Neural progenitor cell (in vitro differentiated cells): ENCODE data around the gene GRB2. TPM values are rescaled to one million over a fixed set of nuclear protein-coding genes. Genes with fewer than 3 reads are reported as not detected.

Experiments used
- DNase-seq: peaks from one replicate; pipeline ENCODE4 v3.0.0-alpha.2; 2016; ENCODE audit warnings: low spot score
- H2AFZ ChIP-seq: fragments of 200-600 bp; sonication (generic); replicated peaks from 2 replicates; pipeline ENCODE4 v1.6.1; 2016; ENCODE audit warnings: antibody characterized with exemption
- H3F3A ChIP-seq: fragments of 200-600 bp; sonication (generic); 2 replicates; pipeline ENCODE4 v1.6.1; 2016; ENCODE audit warnings: antibody characterized with exemption, low read depth
- H3K27ac ChIP-seq: fragments of 200-600 bp; sonication (generic); 2 replicates; pipeline ENCODE4 v1.5.1; 2016; ENCODE audit warnings: mild to moderate bottlenecking
- H3K27me3 ChIP-seq: fragments of 200-600 bp; sonication (generic); 2 replicates; pipeline ENCODE4 v1.6.1; 2016; ENCODE audit warnings: mild to moderate bottlenecking, moderate library complexity
- H3K36me3 ChIP-seq: fragments of 200-600 bp; sonication (generic); 2 replicates; pipeline ENCODE4 v1.5.1; 2016
- H3K4me1 ChIP-seq: fragments of 200-600 bp; sonication (generic); 2 replicates; pipeline ENCODE4 v1.6.1; 2016; ENCODE audit warnings: mixed run types
- H3K4me2 ChIP-seq: fragments of 200-600 bp; sonication (generic); 2 replicates; pipeline ENCODE4 v1.6.1; 2016
- H3K4me3 ChIP-seq: fragments of 200-600 bp; sonication (generic); 2 replicates; pipeline ENCODE4 v1.5.1; 2016
- H3K79me2 ChIP-seq: fragments of 200-600 bp; sonication (generic); 2 replicates; pipeline ENCODE4 v1.6.1; 2016; ENCODE audit warnings: low read depth
- H3K9ac ChIP-seq: fragments of 200-600 bp; sonication (generic); 2 replicates; pipeline ENCODE4 v1.6.1; 2016
- H3K9me3 ChIP-seq: fragments of 200-600 bp; sonication (generic); 2 replicates; pipeline ENCODE4 v1.5.1; 2016; ENCODE audit warnings: low read depth
- H4K20me1 ChIP-seq: fragments of 200-600 bp; sonication (generic); 2 replicates; pipeline ENCODE4 v1.6.1; 2016; ENCODE audit warnings: low read depth
- H3K27ac Mint-ChIP-seq: 3 replicates; pipeline ENCODE4 v1.8.0; 2021; ENCODE audit warnings: mixed read lengths
- H3K27me3 Mint-ChIP-seq: 2 replicates; pipeline ENCODE4 v1.8.0; 2022; ENCODE audit warnings: low read depth, mild to moderate bottlenecking, inconsistent platforms, moderate library complexity, mixed read lengths; ENCODE audit not compliant: insufficient read depth
- H3K36me3 Mint-ChIP-seq: 3 replicates; pipeline ENCODE4 v1.8.0; 2021; ENCODE audit warnings: mixed read lengths
- H3K4me1 Mint-ChIP-seq: 3 replicates; pipeline ENCODE4 v1.8.0; 2021; ENCODE audit warnings: mixed read lengths
- H3K4me3 Mint-ChIP-seq: 3 replicates; pipeline ENCODE4 v1.8.0; 2021; ENCODE audit warnings: mild to moderate bottlenecking, moderate library complexity, mixed read lengths
- H3K9me3 Mint-ChIP-seq: 3 replicates; pipeline ENCODE4 v1.8.0; 2020; ENCODE audit warnings: mixed read lengths
- EZH2 ChIP-seq: fragments of 200-600 bp; sonication (generic); IDR thresholded peaks from 2 replicates; pipeline ENCODE4 v1.6.1; 2017; ENCODE audit warnings: antibody characterized with exemption, mild to moderate bottlenecking, moderate library complexity
- EZH2phosphoT487 ChIP-seq: fragments of 200-600 bp; sonication (generic); IDR thresholded peaks from 2 replicates; pipeline ENCODE4 v1.6.1; 2017; ENCODE audit warnings: antibody characterized with exemption
- total RNA-seq: library from RNA; depleted of rRNA; stranded (reverse); fragments of >200 nt; gene quantifications from 2 replicates; pipeline ENCODE4 v1.2.3, GENCODE V29; 2015; ENCODE audit warnings: low replicate concordance
- TF ChIP-seq, protein P1 (sequence below): fragments of 200-600 bp; sonication (generic); IDR thresholded peaks from 2 replicates; pipeline ENCODE4 v1.5.1; 2017; ENCODE audit warnings: antibody characterized with exemption, mild to moderate bottlenecking

The GRB2 gene
- total RNA-seq, 1 donor from 2014 or later: 72.5 TPM

DNA sequence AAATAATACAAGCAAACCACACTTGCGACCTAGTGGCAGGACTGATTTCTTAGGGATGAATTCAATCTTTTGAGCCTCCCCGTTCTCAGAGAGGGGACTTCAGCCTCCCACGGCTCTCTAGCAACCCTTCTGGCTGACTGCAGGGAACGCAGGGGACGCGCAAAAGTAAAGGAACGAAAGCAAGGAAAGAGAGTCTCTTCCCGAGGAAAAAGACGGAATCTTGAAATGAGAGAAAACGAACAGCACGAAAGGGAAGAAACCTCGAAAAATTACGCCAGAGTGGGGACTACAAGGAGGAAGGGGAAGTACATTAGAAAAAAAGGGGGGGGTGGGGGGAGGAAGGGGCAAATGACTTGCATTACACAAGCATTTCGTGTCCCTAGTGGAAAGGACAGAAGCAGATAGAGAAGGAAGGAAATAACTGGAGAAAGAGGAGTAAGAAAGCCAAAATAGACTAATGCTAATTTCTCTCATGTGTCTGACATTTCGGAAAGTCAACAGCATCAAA lies 1.2 kb downstream of the GRB2 start:
- H3K27ac ChIP-seq: no peak overlapping the region
- H3F3A ChIP-seq: peaks cover 9% of the 10 kb centered on the region
- H3K4me1 ChIP-seq: peaks cover 3% of the 10 kb centered on the region
- peak overlapping the region; percentile 73 for H2AFZ ChIP-seq
- H3K79me2 ChIP-seq: peaks cover 59% of the 10 kb centered on the region
- Mint-ChIP-seq H3K9me3 (no peaks in the 10 kb centered on the region), H3K4me1 (peaks cover 18% of the 10 kb centered on the region), H3K27ac (peak overlapping the region; percentile 10), H3K4me3 (peak overlapping the region; percentile 91), H3K27me3 (peaks cover 2% of the 10 kb centered on the region), H3K36me3 (peaks cover 4% of the 10 kb centered on the region)
- no peaks in the 10 kb centered on the region for H3K36me3 ChIP-seq
- H3K9me3 ChIP-seq: no peaks in the 10 kb centered on the region
- peak overlapping the region; percentile 99 for H3K4me3 ChIP-seq
- peak overlapping the region; percentile 98 for H3K4me2 ChIP-seq
- DNase-seq: peak; percentile 89
- TF ChIP-seq, protein P1, sequence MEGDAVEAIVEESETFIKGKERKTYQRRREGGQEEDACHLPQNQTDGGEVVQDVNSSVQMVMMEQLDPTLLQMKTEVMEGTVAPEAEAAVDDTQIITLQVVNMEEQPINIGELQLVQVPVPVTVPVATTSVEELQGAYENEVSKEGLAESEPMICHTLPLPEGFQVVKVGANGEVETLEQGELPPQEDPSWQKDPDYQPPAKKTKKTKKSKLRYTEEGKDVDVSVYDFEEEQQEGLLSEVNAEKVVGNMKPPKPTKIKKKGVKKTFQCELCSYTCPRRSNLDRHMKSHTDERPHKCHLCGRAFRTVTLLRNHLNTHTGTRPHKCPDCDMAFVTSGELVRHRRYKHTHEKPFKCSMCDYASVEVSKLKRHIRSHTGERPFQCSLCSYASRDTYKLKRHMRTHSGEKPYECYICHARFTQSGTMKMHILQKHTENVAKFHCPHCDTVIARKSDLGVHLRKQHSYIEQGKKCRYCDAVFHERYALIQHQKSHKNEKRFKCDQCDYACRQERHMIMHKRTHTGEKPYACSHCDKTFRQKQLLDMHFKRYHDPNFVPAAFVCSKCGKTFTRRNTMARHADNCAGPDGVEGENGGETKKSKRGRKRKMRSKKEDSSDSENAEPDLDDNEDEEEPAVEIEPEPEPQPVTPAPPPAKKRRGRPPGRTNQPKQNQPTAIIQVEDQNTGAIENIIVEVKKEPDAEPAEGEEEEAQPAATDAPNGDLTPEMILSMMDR: peak; percentile 82
- no peak for TF ChIP-seq EZH2phosphoT487
- peaks cover 22% of the 10 kb centered on the region for H4K20me1 ChIP-seq
- H3K9ac ChIP-seq: peak overlapping the region; percentile 91
- H3K27me3 ChIP-seq: no peaks in the 10 kb centered on the region

DNA sequence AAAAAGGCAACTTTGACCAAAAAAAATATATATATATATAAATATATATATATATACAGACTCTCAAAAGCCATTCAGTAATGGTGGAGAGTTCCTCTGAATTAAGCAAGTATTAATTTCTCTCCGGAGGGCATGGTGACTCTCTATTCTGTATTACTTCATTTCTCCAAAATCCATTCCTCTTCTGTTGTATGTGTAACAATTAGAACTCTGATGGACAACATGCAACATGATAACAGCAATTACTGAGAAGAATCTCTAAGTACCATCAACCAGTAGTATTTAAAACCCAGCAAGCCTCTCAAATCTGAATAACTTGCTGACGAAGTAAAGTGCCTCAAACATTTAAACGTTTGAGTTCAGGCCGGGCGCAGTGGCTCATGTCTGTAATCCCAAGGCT lies 2.3 kb downstream of the GRB2 start:
- Histone ChIP-seq H3K9me3 (no peaks in the 10 kb centered on the region), H3K27me3 (no peaks in the 10 kb centered on the region), H4K20me1 (peaks cover 22% of the 10 kb centered on the region), H3F3A (peaks cover 9% of the 10 kb centered on the region), H3K4me3 (no peak overlapping the region), H3K27ac (no peak overlapping the region), H2AFZ (no peak overlapping the region), H3K4me2 (no peak overlapping the region), H3K36me3 (no peaks in the 10 kb centered on the region), H3K9ac (no peak overlapping the region), H3K79me2 (peaks cover 71% of the 10 kb centered on the region), H3K4me1 (peaks cover 3% of the 10 kb centered on the region)
- no peak for DNase-seq
- H3K4me3 Mint-ChIP-seq: peak overlapping the region; percentile 72
- H3K9me3 Mint-ChIP-seq: no peaks in the 10 kb centered on the region
- H3K27ac Mint-ChIP-seq: no peak overlapping the region
- peaks cover 18% of the 10 kb centered on the region for H3K4me1 Mint-ChIP-seq
- H3K27me3 Mint-ChIP-seq: peaks cover 2% of the 10 kb centered on the region
- TF ChIP-seq EZH2: no peak
- no peak for TF ChIP-seq EZH2phosphoT487
- TF ChIP-seq, protein P1: no peak
- peaks cover 4% of the 10 kb centered on the region for H3K36me3 Mint-ChIP-seq

DNA sequence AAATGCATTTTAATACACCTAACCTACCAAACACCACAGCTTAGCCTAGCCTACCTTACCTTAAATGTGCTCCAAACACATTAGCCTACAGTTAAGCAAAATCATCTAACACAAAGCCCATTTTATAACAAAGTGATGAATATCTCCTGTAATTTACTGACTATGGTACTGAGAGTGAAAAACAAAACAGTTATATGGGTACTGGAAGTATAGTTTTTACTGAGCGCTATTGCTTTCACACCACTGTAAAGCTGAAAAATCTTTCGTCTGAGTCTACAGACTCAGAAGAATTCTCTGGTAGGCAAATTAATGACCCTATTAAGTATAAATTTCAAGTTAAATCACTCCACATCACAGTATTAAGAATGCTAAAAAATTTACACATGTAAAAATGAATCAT lies 3.5 kb downstream of the GRB2 start:
- Histone ChIP-seq H3K9ac (no peak overlapping the region), H3K27me3 (no peaks in the 10 kb centered on the region)
- TF ChIP-seq EZH2phosphoT487 (no peak), EZH2 (no peak)
- TF ChIP-seq, protein P1: no peak

More for the DNA sequence above, 3.5 kb downstream of the GRB2 start:
- peaks cover 18% of the 10 kb centered on the region for H3K4me1 Mint-ChIP-seq
- H3K27me3 Mint-ChIP-seq: peaks cover 2% of the 10 kb centered on the region
- H3K36me3 Mint-ChIP-seq: peaks cover 4% of the 10 kb centered on the region
- peaks cover 3% of the 10 kb centered on the region for H3K4me1 ChIP-seq
- no peak overlapping the region for H3K27ac Mint-ChIP-seq
- no peaks in the 10 kb centered on the region for H3K9me3 ChIP-seq
- H3K4me2 ChIP-seq: no peak overlapping the region
- H4K20me1 ChIP-seq: peaks cover 22% of the 10 kb centered on the region
- peaks cover 82% of the 10 kb centered on the region for H3K79me2 ChIP-seq
- no peaks in the 10 kb centered on the region for H3K9me3 Mint-ChIP-seq
- DNase-seq: no peak
- peaks cover 18% of the 10 kb centered on the region for H3F3A ChIP-seq
- H3K4me3 ChIP-seq: no peak overlapping the region
- no peaks in the 10 kb centered on the region for H3K36me3 ChIP-seq
- H2AFZ ChIP-seq: no peak overlapping the region
- H3K27ac ChIP-seq: no peak overlapping the region
- no peak overlapping the region for H3K4me3 Mint-ChIP-seq
